Heart left ventricle (tissue), 16 donors: ENCODE results near the gene OXGR1. TPM values are rescaled to one million over a fixed set of nuclear protein-coding genes. Genes with fewer than 3 reads are reported as not detected.

Source experiments
- ATAC-seq, 4 donors: fragments of 200-7000 bp; cut with Tn5 transposase; one replicate each; pipeline ENCODE4 v1.9.1; 2020 to 2022; ENCODE audit warnings: moderate library complexity in 4 of 4, mild to moderate bottlenecking in 3 of 4, moderate number of reproducible peaks in 1 of 4
- DNase-seq, 5 donors: peaks; one replicate each; pipeline ENCODE4 v3.0.0-alpha.2; 2020
- H3K27ac ChIP-seq, 12 donors: fragments of 200-600 bp; sonication (generic) in 4 of 12; one replicate each; pipeline versions ENCODE4 v1.5.0 to v1.8.0; 2016 to 2022; ENCODE audit warnings: mild to moderate bottlenecking in 2 of 12
- H3K27me3 ChIP-seq, 9 donors: fragments of 200-600 bp; sonication (generic) in 2 of 9; one replicate each; pipeline versions ENCODE4 v1.5.1 to v1.8.0; 2016 to 2022; ENCODE audit warnings: mild to moderate bottlenecking in 3 of 9
- H3K36me3 ChIP-seq, 9 donors: fragments of 200-600 bp; sonication (generic) in 2 of 9; one replicate each; pipeline versions ENCODE4 v1.5.0 to v1.8.0; 2018 to 2022; ENCODE audit warnings: mild to moderate bottlenecking in 2 of 9
- H3K4me1 ChIP-seq, 12 donors: fragments of 200-600 bp; sonication (generic) in 4 of 12; one replicate each; pipeline versions ENCODE4 v1.5.0 to v1.8.0; 2016 to 2022; ENCODE audit warnings: mild to moderate bottlenecking in 3 of 12
- H3K4me3 ChIP-seq, 12 donors: fragments of 200-600 bp; sonication (generic) in 4 of 12; one replicate each; pipeline versions ENCODE4 v1.5.0 to v1.8.0; 2017 to 2022; ENCODE audit warnings: mild to moderate bottlenecking in 9 of 12, moderate library complexity in 4 of 12
- H3K9me3 ChIP-seq, 12 donors: fragments of 200-600 bp; sonication (generic) in 4 of 12; one replicate each; pipeline versions ENCODE4 v1.5.0 to v1.8.0; 2016 to 2022; ENCODE audit warnings: mild to moderate bottlenecking in 1 of 12
- POLR2A ChIP-seq, 2 donors: fragments of 450-650 bp; IDR thresholded peaks; one replicate each; pipeline ENCODE4 v1.6.1; 2017; ENCODE audit warnings: antibody characterized with exemption in 2 of 2, mild to moderate bottlenecking in 2 of 2, moderate library complexity in 2 of 2
- whole genome bisulfite sequencing, 4 donors: extraction: QIAGEN DNeasy Blood & Tissue Kit in 2 of 4; methylation state at CpG; one replicate each; pipeline versions ENCODE4 v1.1.5 to v1.1.7; 2013 to 2018; 5-methylcytosine and 5-hydroxymethylcytosine counted together
- intact Hi-C, 10 donors: fragments of 100-400 bp; cut with DNase I; formaldehyde crosslinking; loops; one replicate each; pipeline versions ENCODE4 v1.11.1 to v1.14.2; 2022
- polyA plus RNA-seq, 2 donors: library from polyadenylated mRNA; stranded (reverse); fragments of 200-250 nt; gene quantifications; one replicate each; pipeline ENCODE4 v1.2.3, GENCODE V29; 2013
- total RNA-seq, 9 donors: library from RNA; depleted of rRNA in 2 of 9; stranded (reverse); fragments of >200 nt in 2 of 9; fragmentation: NEBNext Ultra II Directional in 3 of 9; extraction: Animal tissue kit (Norgen Biotek cat#: 25700) in 3 of 9; gene quantifications; one replicate each; pipeline versions ENCODE4 v1.1.0 to v1.2.4, GENCODE V29; 2016 to 2023
- TF ChIP-seq, protein P1 (sequence below), 12 donors: fragments of 200-600 bp; sonication (generic) in 4 of 12; IDR thresholded peaks; one replicate each; pipeline versions ENCODE4 v1.5.0 to v1.8.0; 2018 to 2022; ENCODE audit warnings: antibody characterized with exemption in 12 of 12, mild to moderate bottlenecking in 5 of 12
- donor health status: ischemic (EF 13 %, LVEDD 7.1; RV severe dilation, severe dysfunction).
- donor health status: healthy with polysubstance abuse.
- donor health status: DM: no; HTN: yes; CAD: no.
- donor health status: DM: no; HTN: no; CAD: no.
- donor health status: ischemic (EF 25% LVEDD 6.9; RV normal size, moderate dysfunction).
- donor health status: ischemic (EF 25% LVEDD 5.7; RV mildly dilated, moderate dysfunction).
- donor health status: healthy.
- donor health status: DM: yes; HTN: yes; CAD: no.
- donor health status: ischemic (EF 35%, LVEDD 5.7; RV mildly dilated, moderate dysfunction).
- donor health status: nonischemic (EF 11% LVEDD 7.7; RV severe dilation, severe dysfunction).
- donor health status: DM: yes; HTN: yes; CAD: no.
- donor health status: PGD.
- donor health status: ischemic (EF 29% LVEDD 5.4; RV normal size, mild dysfunction).
- donor health status: nonischemic (EF 23%, LVEDD 6.1; RV moderate dilation, normal function).

The OXGR1 gene
- total and polyA plus RNA-seq, 11 donors, result 0.04 to 0.99 (median 0.16) TPM; not detected in 8

DNA sequence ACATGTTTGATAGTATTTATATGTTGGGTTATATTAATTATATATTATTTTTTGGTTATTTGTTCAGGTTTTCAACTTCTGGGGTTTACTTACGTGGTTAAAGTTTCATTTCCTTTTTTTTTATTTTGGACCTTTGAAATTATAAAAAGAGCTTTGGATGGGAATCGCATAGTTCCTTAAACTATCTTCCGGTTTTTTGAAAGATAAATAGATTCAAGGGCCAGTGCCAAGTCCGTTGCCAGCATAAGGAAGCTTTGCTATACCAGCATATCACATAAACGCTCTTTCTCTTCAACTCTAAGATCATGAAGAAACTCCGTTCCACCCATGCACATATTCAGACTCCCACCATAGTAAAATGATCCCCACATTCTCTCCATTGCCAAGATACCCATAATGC is 7.4 kb upstream of the OXGR1 start:
- DNase-seq (no peak), ATAC-seq (no peak)
- H3K9me3 ChIP-seq, result no peaks in the 10 kb centered on the region
- no peaks in the 10 kb centered on the region for H3K36me3 ChIP-seq
- peak overlapping the region in 1 of 12 donors; percentile 48 for H3K27ac ChIP-seq
- intact Hi-C loops, result no loop called here
- peaks cover 0 to 14% (median 3%) of the 10 kb centered on the region in 9 donors for H3K27me3 ChIP-seq
- peaks cover 0 to 45% (median 0%) of the 10 kb centered on the region in 12 donors for H3K4me1 ChIP-seq
- TF ChIP-seq, protein P1, sequence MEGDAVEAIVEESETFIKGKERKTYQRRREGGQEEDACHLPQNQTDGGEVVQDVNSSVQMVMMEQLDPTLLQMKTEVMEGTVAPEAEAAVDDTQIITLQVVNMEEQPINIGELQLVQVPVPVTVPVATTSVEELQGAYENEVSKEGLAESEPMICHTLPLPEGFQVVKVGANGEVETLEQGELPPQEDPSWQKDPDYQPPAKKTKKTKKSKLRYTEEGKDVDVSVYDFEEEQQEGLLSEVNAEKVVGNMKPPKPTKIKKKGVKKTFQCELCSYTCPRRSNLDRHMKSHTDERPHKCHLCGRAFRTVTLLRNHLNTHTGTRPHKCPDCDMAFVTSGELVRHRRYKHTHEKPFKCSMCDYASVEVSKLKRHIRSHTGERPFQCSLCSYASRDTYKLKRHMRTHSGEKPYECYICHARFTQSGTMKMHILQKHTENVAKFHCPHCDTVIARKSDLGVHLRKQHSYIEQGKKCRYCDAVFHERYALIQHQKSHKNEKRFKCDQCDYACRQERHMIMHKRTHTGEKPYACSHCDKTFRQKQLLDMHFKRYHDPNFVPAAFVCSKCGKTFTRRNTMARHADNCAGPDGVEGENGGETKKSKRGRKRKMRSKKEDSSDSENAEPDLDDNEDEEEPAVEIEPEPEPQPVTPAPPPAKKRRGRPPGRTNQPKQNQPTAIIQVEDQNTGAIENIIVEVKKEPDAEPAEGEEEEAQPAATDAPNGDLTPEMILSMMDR (IDR thresholded peaks at IDR 0.05), result no peak
- no peak for TF ChIP-seq POLR2A (IDR thresholded peaks at IDR 0.05)
- WGBS, 4 donors, result 70 to 84% (median 76%) methylated on average over 6 of the region's 6 CpGs
- no peak overlapping the region for H3K4me3 ChIP-seq

DNA sequence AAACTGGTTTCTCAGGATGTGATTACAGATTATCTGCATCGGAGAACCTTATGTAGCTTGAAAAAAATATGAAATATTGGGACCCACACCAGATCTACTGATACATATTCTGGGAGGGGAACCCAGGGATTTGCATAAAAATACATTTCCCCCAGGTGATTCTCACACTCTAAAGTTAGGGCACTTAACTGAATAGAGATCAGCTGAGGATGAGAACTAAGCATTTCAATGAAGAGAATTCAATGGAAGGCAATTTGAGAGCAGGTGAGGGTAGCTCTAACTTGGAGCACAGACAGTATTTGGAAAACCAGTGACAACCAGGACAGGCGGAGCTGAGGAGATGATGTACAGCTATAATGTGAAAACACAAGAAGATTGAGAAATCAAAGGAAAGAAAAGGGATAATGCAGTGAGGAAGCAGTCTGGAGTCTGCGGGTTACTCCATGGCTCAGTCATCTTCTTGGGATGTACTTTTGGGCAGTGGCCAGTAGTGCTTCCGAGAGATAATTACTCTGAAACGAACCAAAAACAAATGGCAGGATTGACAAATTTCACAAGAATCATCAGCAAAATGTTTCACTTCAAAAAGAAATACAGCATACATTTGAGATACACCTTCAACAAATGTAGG is 6.1 kb upstream of the OXGR1 start:
- peaks cover 0 to 26% (median 4%) of the 10 kb centered on the region in 9 donors for H3K27me3 ChIP-seq
- H3K27ac ChIP-seq, result no peak overlapping the region
- H3K36me3 ChIP-seq, result no peaks in the 10 kb centered on the region
- peaks cover 0 to 45% (median 0%) of the 10 kb centered on the region in 12 donors for H3K4me1 ChIP-seq
- 68 to 74% (median 72%) methylated on average over 5 of the region's 5 CpGs for WGBS, 4 donors
- intact Hi-C loops, result no loop called here
- TF ChIP-seq, protein P1 (IDR thresholded peaks at IDR 0.05), result no peak
- no peak for TF ChIP-seq POLR2A (IDR thresholded peaks at IDR 0.05)
- H3K4me3 ChIP-seq, result no peak overlapping the region
- no peak for ATAC-seq
- DNase-seq, result no peak
- no peaks in the 10 kb centered on the region for H3K9me3 ChIP-seq

DNA sequence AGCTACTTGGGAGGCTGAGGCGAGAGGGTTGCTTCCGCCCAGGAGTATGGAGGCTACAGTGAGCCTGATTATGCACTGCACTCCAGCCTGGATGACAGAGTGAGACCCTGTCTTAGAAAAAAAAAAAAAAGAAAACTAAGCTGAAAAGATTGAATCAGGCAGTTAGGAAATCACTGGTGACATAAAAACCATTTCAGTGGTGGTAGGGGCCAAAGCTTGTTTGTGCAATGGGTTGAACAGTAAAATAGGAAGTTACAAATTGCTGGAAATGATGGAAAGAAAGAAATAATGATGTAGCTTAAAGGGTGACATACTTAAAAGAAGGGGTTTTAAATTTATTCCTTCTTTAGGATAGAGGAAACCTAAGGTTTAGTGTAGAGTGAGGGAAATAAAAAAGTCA is 4.8 kb upstream of the OXGR1 start:
- WGBS, 4 donors, result 98 to 100% (median 99%) methylated on average over 2 of the region's 2 CpGs
- no peak for ATAC-seq
- H3K36me3 ChIP-seq, result no peaks in the 10 kb centered on the region

DNA sequence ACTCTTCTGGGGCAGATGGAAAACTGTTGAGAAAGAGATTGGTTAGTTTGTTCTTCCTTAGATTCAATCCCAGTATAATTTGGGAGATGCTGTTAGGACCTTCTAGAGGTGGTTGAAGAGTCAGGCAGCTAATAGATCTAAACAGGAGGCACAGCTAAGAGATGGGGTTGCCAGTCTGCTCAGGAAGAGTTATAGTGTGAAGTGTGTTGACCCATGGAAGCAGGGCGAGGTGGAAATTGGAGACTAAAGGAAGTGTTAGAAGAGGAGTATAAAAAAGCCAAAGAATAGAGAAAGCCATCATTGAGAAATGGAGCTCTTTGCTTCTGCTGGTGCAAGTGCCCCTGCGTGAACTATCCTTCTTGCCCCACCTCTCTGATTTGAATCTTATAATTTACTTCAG is 3.8 kb upstream of the OXGR1 start:
- ATAC-seq, result no peak
- 79 to 90% (median 85%) methylated on average over 2 of the region's 2 CpGs for WGBS, 4 donors
- intact Hi-C loops, result no loop called here

More for the DNA sequence above, 4.8 kb upstream of the OXGR1 start:
- intact Hi-C loops, result no loop called here
- no peak for DNase-seq
- Histone ChIP-seq H3K4me3 (no peak overlapping the region), H3K4me1 (peaks cover 0 to 41% (median 3%) of the 10 kb centered on the region in 12 donors), H3K27ac (no peak overlapping the region), H3K27me3 (peaks cover 0 to 39% (median 17%) of the 10 kb centered on the region in 9 donors), H3K9me3 (no peaks in the 10 kb centered on the region)
- no peak for TF ChIP-seq POLR2A (IDR thresholded peaks at IDR 0.05)
- TF ChIP-seq, protein P1 (IDR thresholded peaks at IDR 0.05), result no peak

More for the DNA sequence above, 3.8 kb upstream of the OXGR1 start:
- Histone ChIP-seq H3K27me3 (peaks cover 0 to 48% (median 21%) of the 10 kb centered on the region in 9 donors), H3K36me3 (no peaks in the 10 kb centered on the region), H3K9me3 (no peaks in the 10 kb centered on the region), H3K4me1 (peaks cover 0 to 42% (median 5%) of the 10 kb centered on the region in 12 donors), H3K4me3 (no peak overlapping the region), H3K27ac (no peak overlapping the region)
- no peak for DNase-seq
- no peak for TF ChIP-seq POLR2A (IDR thresholded peaks at IDR 0.05)
- TF ChIP-seq, protein P1 (IDR thresholded peaks at IDR 0.05), result no peak
